22Rv1 (cell line): Measurements from ENCODE around the gene CCDC159.
A peak's percentile ranks its signal among the peaks of the same experiment; 100 is the strongest.

Experiments
- H3K27ac ChIP-seq: fragments of 450-650 bp; 2 replicates; pipeline ENCODE4 v1.5.1; 2017
- CTCF ChIP-seq: fragments of 450-650 bp; IDR thresholded peaks from 2 replicates; pipeline ENCODE4 v1.5.1; 2017; ENCODE audit warnings: mild to moderate bottlenecking
- ZFX ChIP-seq: fragments of 450-650 bp; IDR thresholded peaks from 2 replicates; pipeline ENCODE4 v1.6.1; 2017; ENCODE audit warnings: antibody characterized with exemption, borderline replicate concordance

CCDC159 gene

GRCh38 chr19:11321191-11322126, 24.9 kb upstream of the CCDC159 start:
- TF ChIP-seq ZFX, result no peak
- TF ChIP-seq CTCF, result peak; percentile 40

GRCh38 chr19:11322269-11323024, 23.9 kb upstream of the CCDC159 start:
- peak overlapping the region; percentile 60; the same call in 1 of the 2 replicates for H3K27ac ChIP-seq
- TF ChIP-seq ZFX, result no peak
- no peak for TF ChIP-seq CTCF

More at GRCh38 chr19:11321191-11322126, 24.9 kb upstream of the CCDC159 start:
- peak overlapping the region; percentile 60; the same call in 1 of the 2 replicates for H3K27ac ChIP-seq

- peak overlapping the region; percentile 60 for H3K27ac ChIP-seq
- TF ChIP-seq CTCF (no peak), ZFX (no peak)
Observed at GRCh38 chr19:11323601-11324078, 22.7 kb upstream of the CCDC159 start.

- TF ChIP-seq ZFX, result no peak
- no peak for TF ChIP-seq CTCF
- peak overlapping the region; percentile 60 for H3K27ac ChIP-seq
Observed at GRCh38 chr19:11324079-11324661, 22.1 kb upstream of the CCDC159 start.

- H3K27ac ChIP-seq, result peak overlapping the region; percentile 60
- TF ChIP-seq CTCF, result no peak
- no peak for TF ChIP-seq ZFX
Observed at GRCh38 chr19:11324748-11325389, 21.4 kb upstream of the CCDC159 start.

GRCh38 chr19:11325544-11325943, 20.8 kb upstream of the CCDC159 start:
- TF ChIP-seq ZFX (no peak), CTCF (no peak)
- H3K27ac ChIP-seq, result no peak overlapping the region
